ENCODE measurements around the gene MAST4. TPM values are rescaled to one million over a fixed set of nuclear protein-coding genes. Genes with fewer than 3 reads are reported as not detected.

The MAST4 gene
- total and polyA plus RNA-seq, 2 of the 13 experiments (the other 11 are each of a cell fraction or from before 2014, with no cell fraction given): 3.4 to 3.7 TPM

DNA sequence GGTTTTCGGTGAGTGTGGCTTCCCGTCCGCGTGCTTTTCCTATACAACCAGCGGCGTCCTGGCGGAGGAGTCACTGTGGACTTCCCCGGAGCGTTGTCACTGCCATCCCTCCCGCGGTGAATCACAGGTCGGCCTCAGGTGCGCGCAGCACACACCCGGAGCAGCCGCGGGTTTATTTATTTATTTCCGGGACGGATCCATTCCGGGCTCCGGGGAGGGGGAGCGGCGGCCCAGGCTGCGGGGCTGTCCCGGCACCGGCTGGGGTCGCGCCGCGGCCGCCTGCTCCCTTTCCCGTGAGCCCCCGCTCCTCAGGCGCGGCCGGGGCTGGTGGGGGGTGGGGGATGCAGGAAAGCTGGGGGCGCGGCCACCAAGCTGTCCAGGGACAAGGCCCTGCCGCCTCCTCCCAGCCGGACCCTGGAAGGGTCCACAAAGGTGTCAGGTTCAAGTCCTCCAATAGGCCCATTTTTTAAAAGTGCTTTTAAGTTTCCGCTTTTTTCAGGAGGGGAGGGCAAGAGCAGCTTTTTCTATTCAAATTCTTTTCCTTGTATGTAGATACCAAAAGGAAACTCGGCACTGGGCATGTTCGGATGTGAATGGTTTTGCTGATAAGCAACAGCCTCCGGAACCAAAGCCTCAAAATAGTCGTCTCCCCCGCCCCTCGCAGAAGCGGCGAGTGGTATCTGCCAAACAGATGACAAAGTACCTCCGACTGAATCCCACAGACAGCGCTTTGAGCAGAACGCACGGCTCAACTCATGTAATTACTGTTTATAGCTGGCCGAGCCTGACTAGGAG is 407.9 kb downstream of the MAST4 start (continued):
- TF ChIP-seq, protein P1, sequence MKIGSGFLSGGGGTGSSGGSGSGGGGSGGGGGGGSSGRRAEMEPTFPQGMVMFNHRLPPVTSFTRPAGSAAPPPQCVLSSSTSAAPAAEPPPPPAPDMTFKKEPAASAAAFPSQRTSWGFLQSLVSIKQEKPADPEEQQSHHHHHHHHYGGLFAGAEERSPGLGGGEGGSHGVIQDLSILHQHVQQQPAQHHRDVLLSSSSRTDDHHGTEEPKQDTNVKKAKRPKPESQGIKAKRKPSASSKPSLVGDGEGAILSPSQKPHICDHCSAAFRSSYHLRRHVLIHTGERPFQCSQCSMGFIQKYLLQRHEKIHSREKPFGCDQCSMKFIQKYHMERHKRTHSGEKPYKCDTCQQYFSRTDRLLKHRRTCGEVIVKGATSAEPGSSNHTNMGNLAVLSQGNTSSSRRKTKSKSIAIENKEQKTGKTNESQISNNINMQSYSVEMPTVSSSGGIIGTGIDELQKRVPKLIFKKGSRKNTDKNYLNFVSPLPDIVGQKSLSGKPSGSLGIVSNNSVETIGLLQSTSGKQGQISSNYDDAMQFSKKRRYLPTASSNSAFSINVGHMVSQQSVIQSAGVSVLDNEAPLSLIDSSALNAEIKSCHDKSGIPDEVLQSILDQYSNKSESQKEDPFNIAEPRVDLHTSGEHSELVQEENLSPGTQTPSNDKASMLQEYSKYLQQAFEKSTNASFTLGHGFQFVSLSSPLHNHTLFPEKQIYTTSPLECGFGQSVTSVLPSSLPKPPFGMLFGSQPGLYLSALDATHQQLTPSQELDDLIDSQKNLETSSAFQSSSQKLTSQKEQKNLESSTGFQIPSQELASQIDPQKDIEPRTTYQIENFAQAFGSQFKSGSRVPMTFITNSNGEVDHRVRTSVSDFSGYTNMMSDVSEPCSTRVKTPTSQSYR (CRISPR knock-in tag; IDR thresholded peaks at IDR 0.05; ENCODE audit: borderline replicate concordance): peak; percentile 80
- no peak for TF ChIP-seq ZNF546 (CRISPR knock-in tag; conservative IDR thresholded peaks at IDR 0.05)
- TF ChIP-seq ZNF775 (CRISPR knock-in tag; IDR thresholded peaks at IDR 0.05; ENCODE audit: borderline replicate concordance): no peak
- TF ChIP-seq, protein P2, sequence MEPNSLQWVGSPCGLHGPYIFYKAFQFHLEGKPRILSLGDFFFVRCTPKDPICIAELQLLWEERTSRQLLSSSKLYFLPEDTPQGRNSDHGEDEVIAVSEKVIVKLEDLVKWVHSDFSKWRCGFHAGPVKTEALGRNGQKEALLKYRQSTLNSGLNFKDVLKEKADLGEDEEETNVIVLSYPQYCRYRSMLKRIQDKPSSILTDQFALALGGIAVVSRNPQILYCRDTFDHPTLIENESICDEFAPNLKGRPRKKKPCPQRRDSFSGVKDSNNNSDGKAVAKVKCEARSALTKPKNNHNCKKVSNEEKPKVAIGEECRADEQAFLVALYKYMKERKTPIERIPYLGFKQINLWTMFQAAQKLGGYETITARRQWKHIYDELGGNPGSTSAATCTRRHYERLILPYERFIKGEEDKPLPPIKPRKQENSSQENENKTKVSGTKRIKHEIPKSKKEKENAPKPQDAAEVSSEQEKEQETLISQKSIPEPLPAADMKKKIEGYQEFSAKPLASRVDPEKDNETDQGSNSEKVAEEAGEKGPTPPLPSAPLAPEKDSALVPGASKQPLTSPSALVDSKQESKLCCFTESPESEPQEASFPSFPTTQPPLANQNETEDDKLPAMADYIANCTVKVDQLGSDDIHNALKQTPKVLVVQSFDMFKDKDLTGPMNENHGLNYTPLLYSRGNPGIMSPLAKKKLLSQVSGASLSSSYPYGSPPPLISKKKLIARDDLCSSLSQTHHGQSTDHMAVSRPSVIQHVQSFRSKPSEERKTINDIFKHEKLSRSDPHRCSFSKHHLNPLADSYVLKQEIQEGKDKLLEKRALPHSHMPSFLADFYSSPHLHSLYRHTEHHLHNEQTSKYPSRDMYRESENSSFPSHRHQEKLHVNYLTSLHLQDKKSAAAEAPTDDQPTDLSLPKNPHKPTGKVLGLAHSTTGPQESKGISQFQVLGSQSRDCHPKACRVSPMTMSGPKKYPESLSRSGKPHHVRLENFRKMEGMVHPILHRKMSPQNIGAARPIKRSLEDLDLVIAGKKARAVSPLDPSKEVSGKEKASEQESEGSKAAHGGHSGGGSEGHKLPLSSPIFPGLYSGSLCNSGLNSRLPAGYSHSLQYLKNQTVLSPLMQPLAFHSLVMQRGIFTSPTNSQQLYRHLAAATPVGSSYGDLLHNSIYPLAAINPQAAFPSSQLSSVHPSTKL (CRISPR knock-in tag; IDR thresholded peaks at IDR 0.05): peak; percentile 60; the same call in 1 of the 2 replicates
- TF ChIP-seq HDAC6 (IDR thresholded peaks at IDR 0.05; ENCODE audit: low read depth, low read length): no peak
- TF ChIP-seq MED13 (CRISPR knock-in tag; IDR thresholded peaks at IDR 0.05): no peak
- no peak for TF ChIP-seq HOXD1 (CRISPR knock-in tag; IDR thresholded peaks at IDR 0.05)
- no peak for TF ChIP-seq IRX3 (CRISPR knock-in tag; IDR thresholded peaks at IDR 0.05; ENCODE audit: borderline replicate concordance, low read depth)
- TF ChIP-seq ZSCAN9 (CRISPR knock-in tag; IDR thresholded peaks at IDR 0.05; ENCODE audit: borderline replicate concordance): no peak
- TF ChIP-seq TP53 (CRISPR knock-in tag; conservative IDR thresholded peaks at IDR 0.05): no peak
- TF ChIP-seq ZNF446 (CRISPR knock-in tag; IDR thresholded peaks at IDR 0.05): no peak
- TF ChIP-seq, protein P3, sequence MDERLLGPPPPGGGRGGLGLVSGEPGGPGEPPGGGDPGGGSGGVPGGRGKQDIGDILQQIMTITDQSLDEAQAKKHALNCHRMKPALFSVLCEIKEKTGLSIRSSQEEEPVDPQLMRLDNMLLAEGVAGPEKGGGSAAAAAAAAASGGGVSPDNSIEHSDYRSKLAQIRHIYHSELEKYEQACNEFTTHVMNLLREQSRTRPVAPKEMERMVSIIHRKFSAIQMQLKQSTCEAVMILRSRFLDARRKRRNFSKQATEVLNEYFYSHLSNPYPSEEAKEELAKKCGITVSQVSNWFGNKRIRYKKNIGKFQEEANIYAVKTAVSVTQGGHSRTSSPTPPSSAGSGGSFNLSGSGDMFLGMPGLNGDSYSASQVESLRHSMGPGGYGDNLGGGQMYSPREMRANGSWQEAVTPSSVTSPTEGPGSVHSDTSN (CRISPR knock-in tag; IDR thresholded peaks at IDR 0.05): no peak
- TF ChIP-seq ZMYM4 (CRISPR knock-in tag; IDR thresholded peaks at IDR 0.05): peak; percentile 82
- peak; percentile 9; the same call in 1 of the 2 replicates for TF ChIP-seq NFYC (CRISPR knock-in tag; IDR thresholded peaks at IDR 0.05)
- TF ChIP-seq GFI1 (CRISPR knock-in tag; IDR thresholded peaks at IDR 0.05; ENCODE audit: borderline replicate concordance): peak; percentile 27; the same call in 1 of the 2 replicates
- TF ChIP-seq ZNF343 (CRISPR knock-in tag; IDR thresholded peaks at IDR 0.05): no peak
- TF ChIP-seq ZNF800 (CRISPR knock-in tag; IDR thresholded peaks at IDR 0.05): no peak
- no peak for TF ChIP-seq ZSCAN22 (CRISPR knock-in tag; IDR thresholded peaks at IDR 0.05)

Measured in HepG2 (cell line).